ENCODE measurements around the gene INTS7.
"Not testable (repeated sequence)": the region's sequence is repeated elsewhere in the genome, so short reads cannot be mapped to it uniquely, and the experiment has no call there.

The INTS7 gene

GRCh38 chr1:211985556-211986264 is 49.6 kb downstream of the INTS7 start:
- no peak for DNase-seq (ENCODE audit: low spot score)

GRCh38 chr1:211978596-211978995 is 56.8 kb downstream of the INTS7 start:
- DNase-seq (ENCODE audit: low spot score): no peak

- no peak for DNase-seq (ENCODE audit: low spot score)
These were observed 60.0 kb downstream of the INTS7 start for GRCh38 chr1:211975152-211975941.

- no peak for DNase-seq (ENCODE audit: low spot score)
These were observed 61.8 kb downstream of the INTS7 start for GRCh38 chr1:211973541-211973940.

- no peak for DNase-seq (ENCODE audit: low spot score)
These were observed 67.0 kb downstream of the INTS7 start for GRCh38 chr1:211968200-211968834.

GRCh38 chr1:211967704-211968103 is 67.7 kb downstream of the INTS7 start:
- no peak for DNase-seq (ENCODE audit: low spot score)

GRCh38 chr1:211965108-211965805 is 70.1 kb downstream of the INTS7 start:
- DNase-seq (ENCODE audit: low spot score): no peak

GRCh38 chr1:211959680-211960079 is 75.7 kb downstream of the INTS7 start:
- DNase-seq (ENCODE audit: low spot score): no peak

GRCh38 chr1:211959221-211959620 is 76.1 kb downstream of the INTS7 start:
- DNase-seq (ENCODE audit: low spot score): no peak

- DNase-seq (ENCODE audit: low spot score): not testable (repeated sequence)
These were observed 81.3 kb downstream of the INTS7 start for GRCh38 chr1:211954028-211954427.

GRCh38 chr1:211953543-211953942 is 81.8 kb downstream of the INTS7 start:
- DNase-seq (ENCODE audit: low spot score): not testable (repeated sequence)

- no peak for DNase-seq (ENCODE audit: low spot score)
These were observed 83.1 kb downstream of the INTS7 start for GRCh38 chr1:211952299-211952698.

GRCh38 chr1:211951856-211952255 is 83.5 kb downstream of the INTS7 start:
- peak; percentile 50 for DNase-seq (ENCODE audit: low spot score)

- no peak for DNase-seq (ENCODE audit: low spot score)
These were observed 87.0 kb downstream of the INTS7 start for GRCh38 chr1:211948377-211948776.

- DNase-seq (ENCODE audit: low spot score): no peak
These were observed 87.7 kb downstream of the INTS7 start for GRCh38 chr1:211947396-211948295.

GRCh38 chr1:211944733-211945500 is 90.4 kb downstream of the INTS7 start:
- DNase-seq (ENCODE audit: low spot score): peak; percentile 22

GRCh38 chr1:211942583-211942982 is 92.8 kb downstream of the INTS7 start:
- no peak for DNase-seq (ENCODE audit: low spot score)

GRCh38 chr1:211939876-211940468 is 95.4 kb downstream of the INTS7 start:
- no peak for DNase-seq (ENCODE audit: low spot score)

- no peak for DNase-seq (ENCODE audit: low spot score)
These were observed 96.8 kb downstream of the INTS7 start for GRCh38 chr1:211938561-211938997.

GRCh38 chr1:211937422-211937821 is 97.9 kb downstream of the INTS7 start:
- not testable (repeated sequence) for DNase-seq (ENCODE audit: low spot score)
